Amygdala (tissue), 56 donors: ENCODE data around the gene WNT5A.

Source experiments
- DNase-seq, 56 donors: peaks; one replicate each; lab custom pipeline; 2025; lab: John Stamatoyannopoulos, UW

WNT5A gene

DNA sequence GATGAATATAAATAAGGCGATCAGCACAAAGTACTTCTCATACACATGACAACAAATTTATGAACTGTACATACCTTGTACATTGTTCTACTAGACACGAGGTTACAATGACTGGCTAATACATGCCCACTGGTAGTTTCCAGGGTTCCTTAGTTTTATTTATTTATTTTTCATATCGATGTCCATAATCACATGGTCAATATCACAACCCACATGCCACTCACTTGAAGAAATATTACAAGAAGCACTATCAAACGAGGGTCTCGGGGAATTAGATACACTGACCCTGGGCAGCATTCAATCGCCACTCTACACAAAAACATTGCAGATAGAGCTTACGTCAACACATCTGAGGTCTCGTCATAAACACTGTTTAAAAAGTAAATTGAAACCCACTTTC is 21.2 kb upstream of the WNT5A start:
- no peak for DNase-seq

DNA sequence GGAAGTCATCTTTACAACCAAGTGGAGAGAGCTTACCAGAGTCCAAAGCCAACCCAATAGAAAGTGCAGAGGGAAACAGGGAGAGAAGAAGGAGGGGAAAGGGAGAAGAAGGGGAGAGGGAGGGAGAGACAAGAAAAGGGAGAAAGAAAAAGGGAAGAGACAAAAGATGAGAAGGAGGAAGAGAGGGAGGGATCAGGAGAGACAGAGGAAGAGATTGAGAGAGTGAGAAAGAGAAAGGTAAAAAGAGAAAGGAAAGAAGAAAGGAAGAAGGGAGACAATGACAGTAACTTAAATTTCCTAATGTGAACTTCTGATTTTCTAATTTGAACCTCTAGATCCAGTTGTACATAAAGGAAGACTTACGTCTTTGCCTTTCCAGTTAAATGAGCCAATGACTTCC is 20.7 kb upstream of the WNT5A start:
- no peak for DNase-seq

DNA sequence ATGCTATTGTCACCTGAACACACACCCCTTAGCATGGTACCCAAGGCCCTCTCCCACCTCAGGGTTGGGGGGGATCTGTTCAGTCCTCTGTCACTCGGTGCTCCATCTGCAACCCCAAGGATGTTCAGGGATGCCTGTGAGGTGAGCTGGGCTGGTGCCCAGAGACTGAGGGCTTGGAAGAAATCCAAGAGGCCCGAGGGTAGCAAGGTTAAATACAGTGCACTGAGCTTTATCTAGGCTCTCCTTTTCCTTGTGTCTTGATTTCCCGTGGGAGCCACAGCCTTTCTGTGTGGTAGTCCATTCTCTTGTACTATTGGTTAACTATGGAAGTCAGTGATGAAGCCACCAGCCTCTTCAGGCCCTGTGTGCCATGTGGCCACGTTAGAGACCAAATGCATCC is 18.7 kb upstream of the WNT5A start:
- no peak for DNase-seq

DNA sequence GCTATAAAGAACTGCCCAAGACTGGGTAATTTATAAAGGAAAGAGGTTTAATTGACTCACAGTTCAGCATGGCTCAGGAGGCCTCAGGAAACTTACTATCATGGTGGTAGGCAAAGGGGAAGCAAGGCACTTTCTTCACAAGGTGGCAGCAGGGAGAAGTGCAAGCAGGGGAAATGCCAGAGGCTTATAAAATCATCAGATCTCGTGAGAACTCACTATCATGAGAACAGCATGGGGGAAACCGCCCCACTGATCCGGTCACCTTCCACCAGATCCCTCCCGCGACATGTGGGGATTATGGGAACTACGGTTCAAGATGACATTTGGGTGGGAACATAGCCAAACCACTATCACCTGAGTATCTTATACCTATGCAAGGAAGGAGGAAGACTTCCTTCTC is 18.0 kb upstream of the WNT5A start:
- peak in 1 of 56 donors; percentile 27 for DNase-seq

DNA sequence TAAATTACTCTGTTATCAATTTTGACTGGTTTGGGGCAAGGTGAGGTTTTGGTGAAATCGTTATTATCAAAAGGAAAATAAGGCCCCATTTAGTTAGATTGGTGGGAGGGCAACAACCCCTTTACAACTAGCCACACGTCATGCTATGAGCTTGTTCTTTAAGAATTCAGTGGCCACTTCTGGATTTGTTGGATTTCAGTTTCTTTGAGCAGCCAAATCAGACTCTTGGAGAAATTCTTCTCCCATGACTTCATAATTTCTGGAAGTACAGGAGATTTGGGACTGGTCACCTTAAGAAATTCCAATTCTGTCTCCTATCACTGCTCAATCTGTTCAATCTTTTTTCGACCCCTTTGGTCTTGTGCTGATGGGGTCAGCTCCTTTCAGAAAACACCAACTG is 14.8 kb upstream of the WNT5A start:
- no peak for DNase-seq

DNA sequence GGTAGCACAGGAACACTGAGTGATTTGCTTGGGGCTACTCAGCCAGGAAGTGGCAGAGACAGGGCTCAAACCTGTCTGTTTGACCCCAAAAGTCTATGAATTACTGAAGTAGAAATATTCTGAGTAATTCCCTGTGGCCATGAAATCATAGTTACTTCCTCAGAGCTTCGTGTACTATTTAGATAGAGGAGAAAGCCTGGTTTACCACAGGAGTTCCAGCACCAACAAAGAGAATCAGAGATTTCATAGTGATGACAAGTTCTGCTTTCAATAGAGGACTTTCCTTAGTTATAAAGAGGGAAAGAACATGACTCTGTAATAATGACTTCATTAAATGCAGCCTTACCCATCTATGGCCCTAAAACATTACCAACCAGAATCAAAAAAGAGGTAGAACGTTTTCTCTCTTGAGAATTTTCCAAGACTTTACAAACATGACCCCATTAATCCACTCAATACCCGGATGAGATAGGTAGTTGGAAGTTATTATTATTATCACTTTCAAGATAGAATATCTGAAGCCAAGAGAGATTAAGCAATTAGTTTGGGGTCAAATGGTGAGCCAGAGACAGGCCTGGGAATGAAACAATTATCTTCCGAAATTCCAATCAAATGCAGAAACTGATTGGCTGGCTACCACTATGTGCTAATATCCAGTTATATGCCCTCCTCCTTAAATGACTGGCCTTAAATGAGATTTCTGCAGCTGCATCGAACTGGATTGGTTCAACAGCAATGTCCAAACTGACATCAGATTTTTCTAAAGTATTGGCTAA is 13.6 kb upstream of the WNT5A start:
- no peak for DNase-seq

DNA sequence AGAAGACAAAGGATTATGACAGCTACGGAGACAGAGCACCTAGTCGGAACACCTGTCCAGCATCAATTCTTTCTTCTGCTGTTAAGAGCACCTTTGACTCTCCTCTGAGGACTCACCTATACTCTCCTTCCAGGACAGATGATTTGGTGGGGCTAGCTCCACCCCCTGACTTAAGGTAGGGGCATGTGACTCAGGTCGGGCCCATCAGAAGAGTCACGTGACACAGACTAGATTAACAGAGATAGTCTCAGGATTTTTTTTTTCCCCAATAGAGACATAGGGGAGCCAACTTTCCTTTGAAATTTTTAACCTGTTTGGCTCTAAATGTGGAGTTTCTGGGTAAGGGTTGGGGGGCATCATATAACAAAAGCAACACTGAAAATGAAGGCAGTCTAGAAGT is 11.4 kb upstream of the WNT5A start:
- no peak for DNase-seq

DNA sequence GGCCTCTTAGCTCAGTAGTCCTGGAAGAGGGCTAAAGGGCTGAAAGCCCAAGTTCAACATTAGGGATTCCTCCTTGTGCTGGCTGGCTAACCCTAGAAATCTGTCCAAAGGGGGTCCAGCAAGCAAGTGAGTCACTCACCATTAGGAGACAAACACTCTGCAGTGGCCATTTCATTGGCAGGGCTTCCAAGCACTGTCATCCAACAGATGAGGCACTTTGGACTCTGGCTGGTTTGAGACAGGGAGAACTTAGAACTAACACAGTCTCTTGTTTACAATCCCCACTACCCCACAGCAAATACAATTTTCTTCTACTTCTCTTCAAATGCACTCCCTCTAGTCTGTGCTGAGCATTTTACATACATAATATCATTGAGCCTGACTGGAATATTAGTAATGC is 10.1 kb upstream of the WNT5A start:
- DNase-seq: no peak

DNA sequence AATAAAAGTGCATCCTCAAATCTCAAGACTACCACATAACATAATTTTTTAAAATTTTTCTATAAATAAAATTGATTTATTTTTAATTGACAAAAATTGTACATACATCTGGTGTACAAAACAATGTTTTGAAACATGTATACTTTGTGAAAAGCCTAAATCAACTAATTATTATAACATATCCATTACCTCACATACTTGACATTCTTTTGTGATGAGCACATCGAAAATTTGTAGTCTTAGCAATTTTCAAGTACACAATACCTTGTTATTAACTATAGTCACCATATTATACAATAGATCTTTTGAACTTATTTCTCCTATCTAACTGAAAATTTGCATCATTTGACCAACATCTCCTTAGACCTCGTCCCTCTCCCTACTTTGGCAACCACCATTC is 7.9 kb upstream of the WNT5A start:
- no peak for DNase-seq

DNA sequence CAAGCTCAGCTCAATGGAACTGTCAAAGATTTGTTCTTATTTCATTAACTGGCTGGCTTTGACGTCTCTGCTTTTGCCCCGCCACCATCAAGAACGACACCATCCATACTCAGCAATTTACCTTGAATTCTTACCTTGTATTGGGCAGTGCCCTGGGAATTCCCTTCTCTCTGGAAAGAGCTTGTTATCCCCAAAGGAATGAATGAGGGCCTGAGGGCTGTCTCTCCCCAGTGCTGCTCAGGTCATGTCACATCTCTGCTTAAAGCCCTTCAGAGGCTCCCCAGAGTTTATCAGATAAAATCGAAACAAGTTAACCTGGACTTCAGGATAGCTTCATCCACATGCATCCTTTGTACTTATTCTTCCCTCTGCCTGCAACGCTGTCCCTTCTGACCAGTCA is 5.9 kb upstream of the WNT5A start:
- DNase-seq: no peak

DNA sequence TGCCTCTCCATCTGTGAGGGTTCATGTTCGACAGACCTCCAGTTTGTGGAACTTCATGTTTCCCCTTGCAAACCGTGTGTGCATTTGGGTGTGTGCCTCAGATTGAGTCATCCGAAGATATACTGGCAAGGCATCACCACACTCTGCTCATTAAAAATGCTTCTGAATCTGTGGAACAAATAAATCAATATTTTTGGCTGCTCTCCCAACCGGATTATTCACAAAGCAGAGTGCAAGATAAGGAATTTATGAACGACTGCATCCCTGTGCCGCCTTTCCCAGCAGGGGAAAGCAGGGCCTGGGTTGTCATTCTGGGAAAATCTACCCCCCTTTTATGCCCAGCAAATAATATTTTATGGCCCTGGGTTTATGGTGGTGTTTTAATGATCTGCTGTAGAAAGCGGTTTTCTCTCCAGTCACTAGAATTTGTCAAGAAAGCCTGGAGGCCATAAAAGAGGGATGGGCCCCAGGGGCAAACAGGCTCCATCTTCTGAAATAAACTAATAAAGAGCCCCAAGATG is 4.2 kb upstream of the WNT5A start:
- DNase-seq: peak in 2 of 56 donors; percentile 24 to 34

DNA sequence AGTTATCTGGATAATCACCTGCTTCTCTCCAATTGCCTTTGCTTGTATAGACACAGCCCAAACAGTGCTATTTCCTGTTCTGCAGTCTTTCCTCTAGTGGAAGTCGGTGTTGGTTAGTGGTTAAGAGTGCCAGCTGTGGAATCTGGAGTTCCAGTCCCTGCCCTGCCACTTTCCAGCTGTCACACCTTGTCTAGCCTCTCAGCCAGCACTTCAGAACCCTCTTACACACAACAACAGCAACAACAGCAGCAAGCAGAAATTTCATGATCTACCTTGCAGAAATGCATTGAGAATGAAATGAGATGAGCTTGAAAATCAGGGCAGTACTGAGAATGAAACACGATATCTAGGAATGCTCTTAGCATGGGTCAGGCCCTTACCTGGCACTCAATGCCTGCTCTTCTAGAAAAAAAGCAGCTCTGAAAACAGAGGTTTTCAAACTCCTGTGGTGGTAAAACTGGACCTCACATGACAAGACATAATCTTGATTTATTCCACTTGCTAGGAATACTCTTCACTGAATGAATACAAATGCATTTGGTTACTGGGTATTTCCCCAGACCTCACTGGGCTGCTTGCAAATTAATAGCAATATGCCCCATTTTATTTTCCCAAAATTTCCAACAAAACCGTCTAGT is 3.3 kb upstream of the WNT5A start:
- no peak for DNase-seq

DNA sequence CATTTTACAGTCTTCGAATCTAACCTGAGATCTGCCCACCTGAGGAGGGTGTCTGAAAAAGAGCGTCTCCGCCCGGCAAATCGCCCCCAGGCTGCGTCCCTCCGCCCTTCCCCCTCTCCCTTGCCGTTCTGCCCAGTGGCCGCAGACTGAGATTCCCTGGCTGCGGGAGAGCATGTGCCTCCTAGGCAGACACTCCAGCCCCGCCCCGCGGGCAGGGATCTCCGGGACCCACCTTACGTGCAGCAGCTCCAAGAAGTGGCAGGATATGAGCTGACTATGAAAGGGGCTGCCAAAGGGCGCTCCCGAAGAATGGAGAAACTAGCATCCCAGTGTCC is 2.7 kb upstream of the WNT5A start:
- no peak for DNase-seq

DNA sequence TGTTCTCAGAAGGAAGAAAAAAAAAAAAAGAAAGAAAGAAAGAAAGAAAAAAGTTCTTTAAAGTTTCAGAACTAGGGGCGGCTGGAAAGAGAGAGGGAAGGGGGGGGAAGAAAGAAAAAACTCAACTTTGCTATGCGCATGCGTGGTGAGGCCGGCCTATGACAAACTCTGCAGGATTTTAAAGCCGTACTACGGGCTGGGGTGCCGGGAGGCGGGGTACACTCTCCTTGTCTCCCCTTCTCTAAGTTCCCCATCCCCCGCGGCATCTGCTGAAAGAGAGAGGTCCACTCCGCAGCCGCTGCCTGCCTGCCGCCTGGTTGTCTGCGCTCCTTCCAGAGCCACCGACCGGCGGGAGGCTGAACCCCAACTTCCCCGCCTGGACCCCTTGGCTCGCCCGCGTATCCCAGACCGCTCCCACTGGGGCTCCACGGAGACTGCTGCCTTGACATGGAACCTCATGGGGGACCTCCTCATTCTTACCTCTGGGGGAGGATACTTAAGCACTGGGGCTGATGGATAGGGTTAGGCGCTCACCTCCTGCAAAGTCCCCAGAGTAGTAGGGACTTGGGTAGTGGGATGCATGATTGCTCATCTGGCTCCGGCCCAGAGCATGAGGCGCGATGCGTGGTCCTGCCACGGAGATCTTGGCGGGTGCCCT is 1.4 kb upstream of the WNT5A start:
- peak in 43 of 56 donors; percentile 11 to 74 (median 45) for DNase-seq

DNA sequence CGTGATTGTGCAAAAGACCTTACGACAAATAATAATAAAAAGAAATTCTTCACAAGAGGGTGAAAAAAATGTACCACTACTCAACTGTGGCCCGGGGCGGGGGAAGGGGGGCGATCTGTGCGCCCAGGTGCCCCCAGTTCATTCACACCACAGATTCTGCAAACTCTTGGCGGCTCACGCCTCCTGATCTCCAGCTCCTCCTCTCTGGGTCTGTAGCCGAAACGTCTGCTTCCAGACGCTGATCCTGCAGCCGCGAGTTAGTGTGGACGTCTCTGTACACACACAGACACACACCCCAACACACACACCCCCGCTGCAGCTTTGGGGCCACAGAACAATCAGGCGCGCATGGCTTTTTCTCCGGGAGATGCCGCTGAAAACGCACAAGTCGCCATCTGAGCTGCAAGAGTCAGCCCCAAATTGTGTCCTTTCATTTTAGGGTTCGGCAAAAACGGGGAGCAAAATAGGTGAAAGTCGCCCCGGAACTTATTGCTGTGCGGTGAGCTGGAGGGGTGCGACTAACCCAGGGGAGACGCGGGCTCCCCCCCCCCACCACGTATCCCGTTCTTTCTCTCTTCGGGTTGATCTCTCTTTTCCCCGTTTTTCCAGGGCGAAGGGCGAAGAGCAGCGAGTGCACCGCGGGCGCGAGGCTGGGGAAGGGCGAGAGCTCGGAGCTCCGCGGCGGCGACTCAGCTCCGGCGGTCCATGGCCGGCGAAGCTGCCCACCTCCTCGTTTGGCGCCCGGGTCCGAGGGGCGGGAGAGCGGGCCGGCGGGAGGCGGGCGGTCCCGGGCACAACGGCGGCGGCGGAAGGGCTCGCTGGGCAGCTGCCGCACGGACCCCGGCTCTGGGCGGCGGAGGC is 505 bp upstream of the WNT5A start:
- DNase-seq: peak in 9 of 56 donors; percentile 21 to 56 (median 37)

DNA sequence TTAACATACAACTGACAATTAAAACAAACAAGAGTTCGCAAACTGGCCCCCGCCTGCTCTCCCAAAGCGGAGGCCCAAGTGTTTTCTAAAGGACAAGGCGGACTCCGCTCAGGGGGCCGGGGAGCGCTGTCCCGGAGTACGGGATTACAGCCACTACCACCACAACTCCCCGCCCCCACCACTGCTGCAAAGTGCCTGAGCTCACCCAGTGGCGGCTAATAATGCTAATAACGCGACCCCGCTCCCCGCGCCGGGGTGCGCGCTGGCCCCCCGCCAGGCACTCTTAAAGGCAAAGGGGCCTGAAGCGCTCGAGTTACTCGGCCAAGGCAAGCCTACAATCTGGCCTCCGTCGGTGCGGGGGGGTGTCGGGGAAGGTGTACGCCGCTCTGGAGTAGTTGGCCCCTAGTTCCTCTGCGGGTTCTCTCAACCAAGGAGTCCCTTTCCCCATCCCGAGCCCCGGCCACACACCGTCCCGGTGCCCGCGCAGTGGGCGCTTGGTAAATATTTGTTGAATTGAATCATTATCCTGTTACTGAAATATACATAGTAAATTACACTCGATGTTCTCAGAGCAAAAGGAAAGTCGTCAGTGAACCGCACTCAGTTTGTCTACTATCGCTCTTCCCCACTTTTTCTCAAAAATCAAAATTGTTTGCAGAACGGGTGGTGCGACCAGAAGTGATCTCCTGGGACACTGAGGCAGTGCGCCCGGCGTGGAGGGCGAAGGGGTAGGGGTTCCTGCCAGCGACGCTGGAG is 827 bp downstream of the WNT5A start:
- DNase-seq: peak in 21 of 56 donors; percentile 9 to 59 (median 27)

DNA sequence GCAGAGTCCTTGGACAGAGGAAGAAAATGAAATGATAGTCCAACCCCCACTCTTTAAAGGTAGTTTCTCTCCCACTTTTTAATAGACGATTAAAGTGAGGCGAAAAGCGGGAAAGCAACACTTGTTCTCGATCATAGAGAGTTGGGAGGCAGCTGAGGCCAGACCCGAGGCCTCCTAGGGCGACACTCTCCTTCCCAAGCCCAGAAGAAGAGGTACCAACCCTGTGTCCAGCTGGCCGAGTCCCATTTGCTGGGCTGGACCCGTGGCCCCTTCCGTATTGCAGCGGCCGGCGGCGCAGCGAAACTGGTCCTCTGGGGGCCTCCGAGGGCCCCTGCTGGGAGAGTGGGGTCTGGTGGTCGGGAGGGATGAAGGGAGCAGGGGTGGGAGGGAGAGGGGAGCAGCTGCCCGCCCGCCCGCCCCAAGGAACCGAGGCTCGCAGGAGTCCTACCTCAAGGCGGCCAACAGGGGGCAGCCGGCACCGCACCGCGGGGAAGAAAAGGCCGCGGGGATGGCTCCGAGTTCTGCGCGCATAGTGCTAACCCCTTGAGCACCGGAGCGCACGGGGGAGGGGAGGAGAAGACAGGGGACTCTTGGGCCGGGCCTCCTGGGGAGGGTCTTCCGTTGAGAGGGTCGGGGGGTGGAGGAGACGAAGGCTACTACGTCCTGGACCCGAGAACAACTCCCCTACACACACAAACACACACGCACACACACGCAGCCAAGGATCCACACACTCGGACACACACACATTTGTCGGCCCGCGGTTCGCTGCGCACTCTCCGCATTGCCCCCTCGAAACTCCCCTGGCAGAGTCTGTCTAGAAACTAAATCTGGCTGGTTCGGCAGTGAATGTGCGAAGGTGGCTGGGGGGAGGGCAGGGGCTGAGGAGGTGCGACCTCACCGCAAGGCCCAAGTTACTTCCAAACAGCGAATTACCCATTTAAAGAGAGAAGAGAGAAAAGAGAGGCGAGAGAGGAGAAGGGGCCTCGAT is 2.0 kb downstream of the WNT5A start:
- DNase-seq: peak in 48 of 56 donors; percentile 6 to 77 (median 50)

DNA sequence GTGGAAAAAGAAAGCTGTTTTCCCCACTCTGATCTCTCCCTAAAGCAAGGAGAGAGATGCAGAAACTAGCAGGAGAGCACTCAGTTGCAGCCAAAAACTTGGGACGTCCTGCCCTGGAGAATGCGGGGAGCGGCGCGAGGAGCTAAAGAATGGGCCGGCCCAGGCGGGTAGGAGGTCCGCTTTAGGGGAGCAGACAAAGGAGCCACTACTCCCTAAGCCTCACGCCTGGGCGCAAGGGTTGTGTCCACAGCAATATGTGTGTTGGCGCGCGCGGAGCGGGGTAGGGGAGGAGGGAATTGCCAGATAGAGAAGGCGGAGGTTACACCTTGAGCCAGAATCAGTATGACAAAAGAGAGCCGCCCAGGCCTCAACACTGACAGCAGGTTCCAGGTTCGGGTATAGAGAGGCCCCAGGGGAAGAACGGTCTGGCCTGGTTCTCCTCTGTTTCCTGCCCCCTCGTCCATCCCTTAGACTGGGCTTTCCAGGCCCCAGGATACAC is 2.9 kb downstream of the WNT5A start:
- DNase-seq: no peak
